GM19452 (cell line): ENCODE data around the gene AMZ2.
"Not testable (repeated sequence)": the region's sequence is repeated elsewhere in the genome, so short reads cannot be mapped to it uniquely, and the experiment has no call there.

Experiments used
- ATAC-seq: cut with Tn5 transposase; IDR thresholded peaks from one replicate; pipeline ENCODE4 v1.9.1; 2021; ENCODE audit not compliant: unreplicated experiment

The AMZ2 gene

DNA sequence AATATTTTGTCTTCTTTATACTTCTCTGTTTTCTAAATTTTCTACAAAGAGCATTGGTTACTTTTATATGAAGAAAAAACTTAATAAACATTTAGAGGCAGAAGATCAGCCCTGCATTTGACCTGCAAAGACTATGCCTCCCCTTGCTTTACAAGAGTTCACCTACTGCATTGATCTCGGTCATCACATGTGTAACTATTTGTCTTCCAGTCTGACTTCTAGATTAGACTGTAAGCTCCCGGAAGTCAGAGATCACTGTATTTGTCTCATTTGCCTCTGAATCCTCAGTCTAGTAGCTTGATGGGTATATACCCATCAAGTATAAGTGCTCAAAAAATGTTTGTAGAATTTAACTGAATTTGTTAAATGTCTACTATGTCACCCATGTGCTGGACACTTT, 27.7 kb upstream of the AMZ2 start:
- ATAC-seq = not testable (repeated sequence)

DNA sequence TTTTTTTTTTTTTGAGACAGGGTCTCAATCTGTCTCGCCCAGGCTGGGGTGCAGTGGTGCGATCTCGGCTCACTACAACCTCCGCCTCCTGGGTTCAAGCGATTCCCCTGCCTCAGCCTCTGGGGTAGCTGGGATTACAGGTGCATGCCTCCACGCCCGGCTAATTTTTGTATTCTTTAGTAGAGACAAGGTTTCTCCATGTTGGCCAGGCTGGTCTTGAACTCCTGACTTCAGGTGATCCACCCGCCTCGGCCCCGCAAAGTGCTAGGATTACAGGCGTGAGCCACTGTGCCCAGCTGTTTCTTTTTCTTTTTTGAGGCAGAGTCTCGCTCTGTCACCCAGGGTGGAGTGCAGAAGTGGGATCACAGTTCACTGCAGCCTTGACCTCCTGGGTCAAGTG, 27.1 kb upstream of the AMZ2 start:
- not testable (repeated sequence) for ATAC-seq

DNA sequence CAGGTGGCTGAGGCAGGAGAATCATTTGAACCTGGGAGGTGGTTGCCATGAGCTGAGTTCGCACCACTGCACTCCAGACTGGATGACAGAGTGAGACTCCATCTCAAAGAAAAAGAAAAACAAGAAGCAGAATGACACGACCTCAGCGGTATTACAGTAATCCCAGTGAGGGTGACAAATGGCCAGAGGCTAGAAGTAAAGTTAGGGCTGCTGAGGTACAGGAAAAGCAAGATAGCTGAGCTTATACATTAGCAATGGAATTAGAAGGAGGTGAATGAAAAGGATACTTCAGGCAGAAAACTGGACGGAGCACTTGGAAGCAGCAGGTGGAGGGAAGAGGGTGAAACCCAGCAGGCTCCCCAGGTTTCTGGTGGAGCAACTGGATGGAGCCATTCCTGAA, 26.1 kb upstream of the AMZ2 start:
- ATAC-seq = no peak

DNA sequence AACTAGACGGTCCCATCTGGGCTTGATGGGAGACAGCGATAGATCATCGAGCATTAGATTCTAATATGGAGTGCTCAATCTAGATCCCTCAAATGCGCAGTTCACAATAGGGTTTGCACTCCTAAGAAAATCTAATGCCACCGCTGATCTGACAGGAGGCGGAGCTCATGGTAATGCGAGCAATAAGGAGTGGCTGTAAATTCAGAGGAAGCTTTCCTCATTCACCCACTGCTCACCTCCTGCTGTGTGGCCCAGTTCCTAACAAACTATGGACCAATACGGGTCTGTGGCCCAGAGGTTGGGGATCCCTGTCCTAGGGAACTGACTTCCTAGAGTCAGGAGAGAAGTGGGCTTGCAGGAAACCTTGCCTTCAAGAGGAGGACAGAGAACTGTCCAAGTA, 25.2 kb upstream of the AMZ2 start:
- ATAC-seq = no peak

DNA sequence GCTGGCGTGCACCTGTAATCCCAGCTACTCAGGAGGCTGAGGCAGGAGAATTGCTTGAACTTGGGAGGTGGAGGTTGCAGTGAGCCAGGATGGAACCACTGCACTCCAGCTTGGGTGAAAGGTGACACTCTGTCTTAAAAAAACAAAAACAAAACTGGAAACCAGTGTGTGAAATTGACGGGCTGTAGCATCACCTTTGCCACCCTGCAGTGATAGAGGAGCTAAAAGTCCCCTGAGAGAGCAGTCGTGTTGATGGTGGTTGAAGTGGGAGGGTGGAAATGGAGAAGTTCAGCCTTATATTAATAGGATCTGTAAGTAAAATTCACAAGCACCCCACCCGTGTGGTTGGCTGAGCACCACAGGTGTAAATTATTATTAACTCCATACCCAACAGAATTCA, 22.8 kb upstream of the AMZ2 start:
- peak; percentile 56 for ATAC-seq

DNA sequence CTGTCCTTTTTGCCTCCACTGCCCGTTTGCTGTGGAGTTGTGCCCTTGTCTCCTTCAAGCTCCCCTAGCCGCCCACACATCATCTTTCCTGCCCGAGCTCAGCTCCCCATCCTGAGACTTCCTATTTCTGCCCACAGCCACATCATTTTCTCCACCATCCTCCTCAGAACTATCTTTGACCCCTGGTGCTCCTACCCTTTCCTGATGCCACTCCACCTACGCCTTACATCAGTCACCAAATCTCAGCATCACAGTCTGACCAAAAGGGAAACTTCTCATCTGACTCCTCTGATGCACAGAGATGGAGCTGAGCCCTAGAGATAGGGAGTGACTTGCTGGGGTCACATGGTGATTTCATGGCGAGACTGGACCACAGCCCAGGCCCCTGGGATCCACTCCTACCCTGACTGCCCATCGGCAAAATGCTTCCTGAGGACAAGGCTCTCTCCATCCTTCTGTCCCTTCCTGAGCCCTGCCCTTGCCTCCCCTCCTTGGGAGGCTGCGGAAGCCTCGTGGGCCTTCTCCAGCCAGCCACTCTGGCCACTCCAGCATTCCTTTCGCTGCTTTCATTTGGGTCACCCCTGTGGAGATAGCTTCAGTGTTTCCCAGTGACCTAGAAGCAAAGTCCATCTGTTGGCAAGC, 19.7 kb upstream of the AMZ2 start:
- not testable (repeated sequence) for ATAC-seq

DNA sequence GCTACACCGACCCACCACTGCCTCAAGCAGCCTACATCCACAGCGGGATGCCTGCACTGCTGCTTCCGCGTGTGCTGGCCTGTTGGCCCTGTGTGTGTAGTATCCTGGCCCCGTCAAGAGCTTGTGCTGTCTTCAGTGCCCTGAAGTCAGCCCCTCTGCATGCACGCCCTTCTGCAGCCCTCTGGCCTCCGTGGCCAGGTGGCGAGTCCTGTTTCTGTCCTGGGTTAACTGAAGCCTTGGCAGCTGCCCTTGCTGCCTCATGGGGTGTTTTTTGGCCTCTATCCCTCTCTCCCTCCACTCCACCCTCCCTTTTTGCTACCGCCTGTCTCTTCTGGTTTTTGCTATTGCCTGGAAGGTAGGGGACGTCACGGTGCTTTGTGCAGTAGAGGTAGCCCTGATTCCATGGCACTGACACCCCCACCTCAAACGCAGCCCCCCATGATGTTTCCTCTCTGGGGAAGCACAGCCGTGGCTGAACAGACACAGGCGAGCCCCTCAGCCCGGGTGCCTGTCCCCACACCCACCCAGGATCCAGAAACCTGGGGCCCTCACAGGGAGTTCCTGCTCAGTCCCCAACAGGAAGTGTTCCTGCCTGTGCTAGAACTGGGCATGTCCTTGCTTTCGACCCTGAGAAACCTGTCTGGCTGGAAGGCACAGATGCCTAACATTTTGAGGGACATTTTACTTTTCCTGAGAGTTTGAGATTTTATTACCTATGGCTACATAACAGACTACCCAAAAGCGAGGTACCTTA, 18.8 kb upstream of the AMZ2 start:
- ATAC-seq = no peak

DNA sequence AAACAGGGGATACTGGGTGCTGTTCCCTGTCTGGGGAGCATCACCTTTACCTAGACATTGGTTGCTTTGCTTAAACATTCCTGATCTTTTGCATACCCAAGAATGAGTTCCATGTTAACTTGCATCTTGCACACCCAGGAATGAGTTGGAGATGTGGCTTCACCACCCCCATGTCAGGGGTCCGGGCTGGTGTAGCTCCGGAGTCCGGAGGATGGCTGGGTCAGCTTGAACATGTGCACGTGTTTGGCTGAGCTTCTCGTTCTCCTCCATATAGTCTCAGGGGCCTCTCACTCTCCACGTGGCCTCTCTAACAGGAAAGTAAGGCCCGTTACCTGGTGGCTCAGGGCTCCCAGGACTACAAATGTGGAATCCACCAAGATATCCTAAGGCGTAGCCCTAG, 18.2 kb upstream of the AMZ2 start:
- no peak for ATAC-seq

DNA sequence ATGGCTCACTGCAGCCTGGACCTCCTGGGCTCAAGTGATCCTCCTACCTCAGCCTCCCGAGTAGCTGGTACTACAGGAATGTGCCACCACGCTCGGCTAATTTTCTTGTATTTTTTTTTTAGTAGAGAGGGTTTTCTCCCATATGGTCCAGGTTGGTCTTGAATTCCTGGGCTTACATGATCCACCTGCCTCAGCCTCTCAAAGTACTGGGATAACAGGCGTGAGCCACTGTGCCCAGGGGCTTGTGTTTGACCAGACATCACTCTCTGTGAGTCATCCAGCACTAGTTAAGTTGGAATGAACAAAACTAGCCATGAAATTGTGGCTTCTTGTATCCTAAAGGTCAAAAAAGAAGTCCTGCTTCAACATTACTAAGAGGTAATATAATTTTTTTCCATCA, 16.7 kb upstream of the AMZ2 start:
- ATAC-seq = not testable (repeated sequence)

DNA sequence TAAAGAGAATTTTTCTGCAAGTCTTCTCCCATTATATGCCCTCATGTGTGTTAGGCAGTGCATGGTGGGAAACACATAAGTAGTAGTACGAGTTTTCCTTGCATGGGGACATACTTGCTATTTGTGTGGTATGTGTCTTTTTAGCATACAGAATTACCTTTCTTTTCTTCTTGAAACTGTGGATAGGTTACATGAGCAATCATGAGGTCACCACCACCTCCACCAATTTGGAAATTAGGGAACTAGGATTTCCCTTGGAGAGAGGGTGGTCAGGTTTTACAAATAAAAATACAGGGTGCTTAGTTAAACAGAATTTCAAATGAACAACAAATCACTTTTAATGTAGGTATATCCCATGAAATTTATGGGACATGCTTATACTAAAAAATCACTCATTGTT, 16.3 kb upstream of the AMZ2 start:
- no peak for ATAC-seq

DNA sequence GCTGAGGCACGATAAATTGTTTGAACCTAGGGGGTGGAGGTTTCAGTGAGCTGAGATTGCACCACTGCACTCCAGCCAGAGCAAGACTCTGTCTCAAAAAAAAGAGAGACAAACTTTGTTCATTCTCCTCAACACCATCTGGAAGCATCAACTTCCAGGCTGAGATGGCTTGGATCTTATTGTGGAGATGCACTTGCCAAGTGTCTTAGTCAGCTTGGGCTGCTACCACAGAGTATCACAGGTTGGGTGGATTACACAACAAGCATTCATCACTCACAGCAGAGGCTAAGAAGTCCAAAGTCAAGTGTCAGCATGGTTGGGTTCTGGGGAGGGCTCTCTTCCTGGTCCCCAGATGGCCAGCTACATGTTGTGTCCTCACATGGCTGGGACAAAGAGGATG, 15.1 kb upstream of the AMZ2 start:
- ATAC-seq = not testable (repeated sequence)

DNA sequence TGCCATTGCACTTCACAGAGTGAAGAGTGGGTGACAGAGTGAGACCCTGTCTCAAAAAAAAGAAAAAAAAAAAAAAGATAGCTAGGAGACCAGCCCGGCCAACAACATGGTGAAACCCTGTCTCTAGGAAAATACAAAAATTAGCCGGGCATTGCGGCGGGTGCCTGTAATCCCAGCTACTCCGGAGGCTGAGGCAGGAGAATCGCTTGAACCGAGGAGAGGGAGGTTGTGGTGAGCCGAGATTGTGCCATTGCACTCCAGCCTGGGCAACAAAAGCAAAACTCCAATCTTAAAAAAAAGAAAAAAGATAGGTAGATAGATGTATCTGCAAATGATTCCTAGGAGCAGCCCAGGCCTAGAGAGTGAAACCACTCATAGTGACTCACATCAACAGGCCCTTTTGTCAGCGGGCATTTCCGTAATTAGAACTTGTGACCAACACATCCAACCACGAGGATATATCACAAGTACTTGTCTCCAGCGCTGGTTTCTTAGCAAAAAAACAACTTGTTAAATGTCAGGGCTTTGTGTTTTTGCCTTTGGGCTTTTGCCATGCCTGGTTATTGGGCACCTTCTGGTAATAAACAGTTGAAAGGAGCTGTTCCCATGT, 13.0 kb upstream of the AMZ2 start:
- ATAC-seq = peak; percentile 38

DNA sequence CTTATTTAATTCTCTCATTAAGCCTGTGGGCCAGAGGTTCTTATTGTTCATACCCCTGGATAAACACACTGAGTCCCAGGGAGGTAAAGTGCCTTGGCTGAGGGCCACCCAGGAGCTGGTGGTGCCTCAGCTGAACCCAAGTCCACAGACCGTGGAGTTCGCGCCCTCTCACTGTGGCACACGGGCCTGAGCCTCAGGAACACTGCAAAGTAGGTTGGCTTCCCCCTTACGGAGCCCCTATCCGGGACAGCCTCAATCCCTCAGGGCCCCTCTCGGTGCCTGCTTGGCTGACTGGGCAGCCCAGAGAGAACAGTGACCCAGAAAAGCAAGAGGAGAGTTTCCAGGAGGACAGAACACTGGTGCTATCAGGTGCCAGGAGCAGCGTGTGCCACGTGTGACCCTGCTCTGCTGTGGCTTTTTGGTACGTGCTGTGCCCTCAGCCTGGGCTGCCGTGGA, 12.5 kb upstream of the AMZ2 start:
- peak; percentile 2 for ATAC-seq

DNA sequence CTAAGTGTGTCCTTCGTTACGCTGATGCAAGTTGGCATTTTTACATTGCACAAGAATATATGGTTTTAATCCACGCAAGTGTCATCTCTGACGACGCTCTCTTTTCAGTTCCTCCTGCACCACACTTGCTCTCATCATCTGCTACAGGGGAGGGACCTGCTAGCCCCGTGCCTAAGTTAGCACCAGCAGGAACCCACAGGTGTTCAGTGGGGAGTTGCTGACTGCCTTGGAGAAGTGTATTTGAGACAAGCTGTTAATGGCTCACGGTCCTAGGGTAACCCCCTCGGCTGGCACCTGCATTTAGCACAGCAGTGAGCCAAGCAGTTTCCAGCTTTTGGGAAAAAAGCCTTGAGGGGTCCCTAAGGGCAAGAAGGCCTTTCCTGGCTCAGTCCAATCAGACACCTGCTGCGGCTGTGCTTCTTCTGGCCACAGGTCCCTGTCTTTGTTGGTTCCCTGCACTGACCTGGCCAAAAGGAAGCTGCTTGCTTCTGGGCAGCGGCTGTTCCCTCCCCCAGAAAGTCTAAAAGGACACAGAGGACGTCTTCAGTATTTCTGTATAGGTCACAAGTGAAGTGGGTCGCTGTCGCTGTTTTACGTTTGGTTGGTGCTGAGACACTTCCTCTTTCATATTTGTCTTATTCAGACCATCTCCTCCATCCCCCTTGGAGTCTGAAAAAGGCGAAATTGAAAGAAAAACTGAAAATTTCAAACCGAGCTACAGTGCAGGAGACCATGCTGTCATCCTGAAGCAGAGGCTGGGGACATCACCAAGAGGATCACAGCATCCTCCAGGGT, 10.3 kb upstream of the AMZ2 start:
- peak; percentile 67 for ATAC-seq

DNA sequence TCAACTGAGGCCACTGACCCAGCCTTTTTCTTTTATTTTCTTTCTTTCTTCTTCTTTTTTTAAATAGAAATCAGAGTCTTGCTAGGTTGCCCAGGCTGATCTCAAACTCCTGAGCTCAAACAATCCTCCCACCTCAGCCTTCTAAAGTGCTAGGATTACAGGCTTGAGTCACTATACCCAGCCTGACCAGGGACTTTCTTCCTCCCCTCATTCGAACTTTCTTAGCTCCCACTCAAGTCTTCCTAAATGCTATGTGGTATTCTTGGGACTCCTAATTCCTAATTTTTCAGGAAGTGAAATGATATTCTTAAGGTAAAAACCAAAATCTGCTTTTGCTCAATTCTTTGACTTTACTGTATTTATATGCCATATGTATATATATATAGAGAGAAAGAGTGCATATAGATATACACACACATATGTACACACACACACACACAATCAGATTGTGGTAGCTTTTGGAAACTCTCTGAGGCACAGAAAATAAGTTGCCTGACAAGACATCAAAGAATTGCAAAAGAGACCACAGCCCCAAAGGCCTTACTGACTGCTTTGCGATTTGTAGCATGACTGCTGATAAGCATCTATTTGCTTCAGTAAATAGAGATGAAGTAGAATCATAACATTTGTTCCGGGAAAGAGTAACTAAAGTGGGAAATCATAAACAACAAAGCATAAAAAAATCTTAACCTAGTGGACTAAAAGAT, 9.5 kb upstream of the AMZ2 start:
- peak; percentile 1 for ATAC-seq

DNA sequence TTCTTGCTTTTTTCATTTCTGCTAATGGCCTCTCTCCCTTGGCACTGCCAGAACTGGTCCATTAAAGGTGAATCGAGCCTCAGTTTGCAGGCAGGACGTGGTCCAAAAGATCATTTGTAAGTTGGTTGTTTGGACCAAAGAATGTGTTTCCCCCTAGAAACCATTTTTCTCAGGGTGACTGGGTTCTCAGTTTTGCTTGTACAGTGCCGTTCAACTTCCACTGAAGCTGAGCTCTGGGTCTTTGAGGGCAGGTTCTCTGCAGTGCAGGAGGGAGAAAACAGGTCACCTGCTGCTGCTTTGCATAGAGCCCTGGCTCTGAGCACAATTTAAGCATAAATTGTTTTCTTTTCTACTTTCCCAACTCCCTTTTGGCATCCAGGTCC, 9.0 kb upstream of the AMZ2 start:
- ATAC-seq = no peak

DNA sequence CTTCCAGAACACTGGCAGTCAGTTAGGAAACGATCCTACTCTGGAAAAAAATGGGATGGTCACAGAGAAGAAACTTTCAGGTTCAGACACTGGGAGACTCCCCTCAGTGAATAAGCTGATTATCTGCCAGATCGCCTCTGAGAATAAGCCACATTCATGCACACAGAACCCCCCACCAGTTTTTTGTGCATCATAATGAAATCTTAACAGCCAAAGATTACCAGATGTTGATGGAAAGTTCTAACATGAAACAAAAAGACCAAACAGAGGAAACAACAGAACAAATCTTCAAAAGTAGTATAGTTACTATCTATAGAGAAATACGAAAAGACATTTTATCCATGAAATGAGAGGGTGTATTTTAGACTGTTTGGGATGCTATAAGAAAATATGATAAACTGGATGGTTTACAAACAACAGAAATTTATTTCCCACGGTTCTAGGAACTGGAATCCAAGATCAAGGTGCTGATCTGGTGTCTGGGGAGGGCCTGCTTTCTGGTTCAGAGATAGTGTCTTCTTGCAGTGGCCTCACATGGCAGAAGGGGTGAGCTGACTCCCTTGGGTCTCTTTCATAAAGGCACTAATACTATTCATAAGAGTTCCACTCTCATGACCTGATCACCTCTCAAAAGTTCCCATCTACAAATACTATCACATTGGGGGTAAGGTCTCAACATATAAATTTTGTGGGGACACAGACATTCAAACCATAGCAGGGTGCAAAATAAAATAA, 8.0 kb upstream of the AMZ2 start:
- ATAC-seq = no peak

DNA sequence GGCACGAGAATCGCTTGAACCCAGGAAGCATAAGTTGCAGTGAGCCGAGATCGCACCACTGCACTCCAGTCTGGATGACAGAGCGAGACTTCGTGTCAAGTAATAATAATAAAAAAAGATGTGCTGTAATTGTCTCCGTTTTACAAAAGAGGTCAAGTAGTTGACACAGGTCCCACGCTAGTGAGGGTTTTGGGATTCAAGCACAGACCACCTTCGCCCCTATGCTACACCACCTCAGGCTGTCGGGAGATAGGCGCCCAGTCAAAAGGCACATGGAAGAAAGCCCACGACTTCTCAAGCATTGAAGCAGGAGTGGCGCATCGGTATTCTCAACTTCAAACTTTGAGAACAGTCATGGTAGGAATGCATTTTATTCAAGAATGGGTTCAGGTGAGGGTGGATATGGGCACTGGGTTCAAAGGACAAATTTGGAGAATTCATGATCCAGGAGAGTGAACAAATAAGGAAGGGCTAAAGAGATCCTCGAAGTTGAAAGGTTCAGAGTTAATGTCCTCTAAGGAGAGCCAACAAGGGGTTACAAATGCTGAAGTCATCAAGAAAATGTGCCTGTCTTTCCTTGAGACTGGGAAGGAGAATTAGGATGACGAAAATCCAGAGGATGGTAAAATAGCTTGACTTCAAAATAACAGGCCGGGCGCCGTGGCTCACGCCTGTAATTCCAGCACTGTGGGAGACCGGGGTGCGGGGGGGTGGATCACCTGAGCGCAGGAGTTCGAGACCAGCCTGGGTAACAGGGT, 1.4 kb upstream of the AMZ2 start:
- ATAC-seq = no peak

DNA sequence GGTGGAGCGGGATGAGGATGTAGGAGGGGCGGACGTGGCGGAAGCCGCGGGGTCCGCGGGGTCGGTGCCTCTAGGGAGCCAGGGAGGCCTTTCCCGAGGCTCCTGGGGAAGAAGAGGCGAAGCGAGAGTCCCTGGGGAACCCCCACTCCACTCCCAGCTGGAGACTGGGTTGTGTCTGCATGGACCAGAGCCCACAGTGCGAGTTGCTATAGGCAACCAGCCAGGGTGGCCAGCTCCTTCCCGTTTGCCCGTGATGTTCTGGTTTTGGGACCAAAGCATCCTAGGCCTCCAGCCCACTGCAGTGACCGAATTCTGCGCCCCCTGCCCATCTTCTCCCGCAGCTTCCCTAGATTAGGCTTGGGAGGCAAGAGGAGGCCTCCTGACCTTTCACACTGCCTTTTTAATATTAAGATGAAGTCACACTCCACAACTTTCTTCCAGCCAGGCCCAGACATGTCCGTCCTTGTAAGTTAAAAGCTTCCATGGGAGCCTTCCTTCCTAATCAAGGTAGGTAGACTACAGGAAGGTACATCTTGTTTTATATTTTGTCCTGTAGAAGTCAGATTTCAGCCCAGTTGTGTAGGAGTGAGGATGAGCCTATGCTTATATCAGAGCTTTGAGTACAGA, 469 bp downstream of the AMZ2 start:
- peak; percentile 11 for ATAC-seq
